GM18909 (cell line): ENCODE results near the gene ATG3.

Experiments
- ATAC-seq: cut with Tn5 transposase; IDR thresholded peaks from one replicate; pipeline ENCODE4 v1.9.1; 2021; ENCODE audit warnings: mild to moderate bottlenecking; ENCODE audit not compliant: unreplicated experiment, poor library complexity

Gene ATG3

DNA sequence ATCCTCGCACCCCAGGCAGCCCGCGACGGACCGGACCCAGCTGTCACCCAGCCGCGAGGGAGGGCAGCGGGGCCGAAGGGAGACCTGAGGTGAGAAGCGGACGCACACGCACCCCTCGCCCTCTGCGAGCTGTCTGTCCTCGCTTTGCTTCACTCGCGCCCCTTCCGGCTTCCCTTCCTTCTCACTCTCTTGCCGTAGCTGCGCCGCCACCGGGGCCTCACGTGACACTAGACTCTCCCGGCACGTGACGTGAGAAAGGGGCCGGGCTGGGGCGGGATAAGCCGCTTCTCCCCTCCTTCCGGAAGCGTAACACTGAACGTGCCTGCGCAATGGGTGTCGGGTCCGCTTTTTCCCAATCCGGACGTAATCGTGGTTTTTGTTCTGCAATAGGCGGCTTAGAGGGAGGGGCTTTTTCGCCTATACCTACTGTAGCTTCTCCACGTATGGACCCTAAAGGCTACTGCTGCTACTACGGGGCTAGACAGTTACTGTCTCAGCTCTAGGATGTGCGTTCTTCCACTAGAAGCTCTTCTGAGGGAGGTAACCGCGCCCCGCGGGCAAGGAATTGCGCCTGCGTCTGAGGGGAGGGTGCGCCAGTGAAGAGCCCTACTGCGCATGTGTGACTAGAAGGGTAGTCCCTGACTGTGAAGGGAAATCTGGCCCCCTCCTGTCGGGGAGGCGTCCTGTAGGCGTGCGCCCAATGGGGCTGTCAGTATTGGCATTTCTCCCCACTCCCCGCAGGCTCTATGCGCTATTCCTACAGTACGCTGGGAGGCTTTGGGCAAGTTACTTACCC lies at the start of gene ATG3, which contains the start of gene SLC35A5:
Gene ATG3 (minus strand): TSS at position 229 of the 796 bp plus-strand sequence. CDS start 434 bp downstream, outside the sequence.
Gene SLC35A5 (plus strand): TSS at position 312 of the 796 bp plus-strand sequence. CDS start 1,359 bp downstream, outside the sequence.
- peak; percentile 84 for ATAC-seq

DNA sequence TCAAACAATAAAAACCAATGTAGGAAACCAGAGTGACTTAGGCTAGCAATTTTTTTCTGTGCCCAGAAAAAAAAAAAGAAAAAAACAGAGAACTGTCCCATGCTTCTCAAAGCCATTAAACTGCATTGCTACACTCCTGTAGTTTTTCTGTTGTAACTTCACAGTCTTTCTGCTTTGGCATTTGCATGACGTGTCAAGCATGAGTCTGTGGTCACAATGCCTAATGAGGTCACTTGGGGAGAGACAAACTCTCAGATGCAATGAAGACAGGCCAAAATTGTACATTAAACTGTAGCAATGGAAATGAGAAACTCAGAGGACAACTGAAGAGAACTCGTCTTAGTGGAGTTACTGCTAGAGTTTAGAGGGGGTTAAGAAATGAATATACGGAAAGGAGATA lies 48.4 kb upstream of the ATG3 start:
- no peak for ATAC-seq

GRCh38 chr3:112607863-112608262 lies 46.1 kb upstream of the ATG3 start:
- no peak for ATAC-seq

DNA sequence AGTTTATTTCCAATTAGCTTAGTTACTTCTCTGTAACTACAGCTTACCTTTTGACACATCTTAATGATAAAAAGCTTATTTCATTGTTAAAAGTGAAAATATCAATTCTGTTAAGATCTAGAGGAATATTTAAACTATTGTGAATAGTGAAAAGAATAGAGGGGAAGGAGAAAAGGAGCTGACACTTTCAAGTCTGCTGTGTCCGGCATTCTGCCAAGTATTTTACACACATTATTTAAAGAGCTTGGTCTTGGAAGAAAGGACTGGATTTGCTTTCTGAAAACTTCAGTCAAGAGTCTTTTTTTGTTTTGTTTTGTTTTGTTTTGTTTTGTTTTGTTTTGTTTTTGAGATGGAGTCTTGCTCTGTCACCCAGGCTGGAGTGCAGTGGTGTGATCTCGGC lies 44.3 kb upstream of the ATG3 start:
- no peak for ATAC-seq

- ATAC-seq, result no peak
These were observed 43.5 kb upstream of the ATG3 start for GRCh38 chr3:112605285-112605684.

DNA sequence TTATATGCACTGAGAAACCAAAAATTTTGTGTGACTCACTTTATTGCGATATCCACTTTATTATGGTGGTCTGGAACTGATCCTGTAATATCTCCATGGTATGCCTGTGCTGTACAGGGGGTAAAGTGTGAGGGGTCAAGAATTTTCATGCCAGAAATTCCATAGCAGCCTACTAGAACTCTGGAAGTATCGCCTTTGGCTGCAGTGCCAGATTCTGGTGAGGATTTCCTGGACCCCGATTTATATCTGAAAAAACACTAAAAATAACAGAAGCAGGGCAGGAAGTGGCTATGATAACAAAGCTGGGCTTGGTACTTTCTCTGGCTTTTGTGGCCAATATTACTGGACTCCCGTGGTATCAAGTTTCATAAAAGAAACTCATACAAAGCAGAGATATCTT lies 42.8 kb upstream of the ATG3 start:
- ATAC-seq, result no peak

- ATAC-seq, result peak; percentile 80
These were observed 40.6 kb upstream of the ATG3 start for GRCh38 chr3:112602217-112602838.

DNA sequence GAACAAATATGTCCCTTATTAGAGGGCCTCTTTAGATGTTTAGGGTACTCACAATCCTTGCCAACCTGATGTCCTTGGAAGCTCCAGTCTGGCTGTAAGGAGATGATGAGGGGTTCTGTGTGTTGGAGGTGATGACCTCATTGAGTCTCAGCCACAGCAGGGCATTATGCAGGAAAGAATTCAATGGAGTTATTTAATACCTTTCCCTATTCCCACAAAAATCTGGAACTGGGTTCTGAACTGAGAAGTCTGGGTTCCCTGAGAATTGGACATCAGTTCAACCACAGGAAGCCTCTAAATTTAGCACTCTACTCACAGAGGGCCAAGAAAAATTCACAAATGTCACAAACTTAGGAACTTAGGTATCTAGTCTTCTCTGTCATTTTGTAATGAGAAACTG lies 37.0 kb upstream of the ATG3 start:
- ATAC-seq, result no peak

DNA sequence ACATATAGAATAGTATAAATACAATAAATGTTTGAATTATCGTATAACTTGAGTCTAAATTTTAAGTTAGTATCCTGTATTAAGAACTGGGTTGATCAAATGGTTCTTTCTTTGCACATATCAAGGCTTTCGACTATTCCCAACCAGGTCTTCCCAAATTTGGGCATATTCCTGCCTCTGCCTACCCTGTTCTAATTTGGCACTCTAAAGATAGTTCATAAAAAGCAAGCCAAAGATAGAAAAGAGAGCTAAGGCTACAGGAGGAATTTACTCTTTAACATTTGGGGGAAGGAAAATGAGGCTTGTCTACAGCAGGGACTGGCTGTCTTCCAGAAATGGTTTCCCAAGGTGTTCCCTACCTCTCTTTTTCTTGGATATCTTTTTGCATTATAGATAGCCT lies 36.2 kb upstream of the ATG3 start:
- no peak for ATAC-seq

DNA sequence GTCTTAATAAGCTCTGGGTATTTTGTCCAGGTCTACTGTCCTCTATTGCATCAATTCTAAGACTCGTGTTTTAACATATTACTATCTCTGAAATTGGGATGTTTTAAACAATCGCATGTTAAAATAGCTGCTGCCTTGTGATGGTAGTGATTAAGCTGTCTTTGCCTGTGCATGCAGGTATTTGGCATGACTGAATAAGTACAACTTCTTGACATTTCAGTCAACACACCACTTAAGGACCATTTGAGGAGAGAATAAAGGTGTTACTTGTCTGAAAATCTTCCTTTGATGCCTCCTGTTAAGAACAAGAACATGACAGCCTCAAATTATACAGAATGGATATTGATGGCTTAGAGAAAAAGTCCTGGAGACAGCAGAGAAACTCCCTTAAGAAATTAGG lies 33.1 kb upstream of the ATG3 start:
- ATAC-seq, result no peak

GRCh38 chr3:112593258-112593657 lies 31.5 kb upstream of the ATG3 start:
- ATAC-seq, result no peak

- no peak for ATAC-seq
These were observed 25.6 kb upstream of the ATG3 start for GRCh38 chr3:112587336-112587735.

DNA sequence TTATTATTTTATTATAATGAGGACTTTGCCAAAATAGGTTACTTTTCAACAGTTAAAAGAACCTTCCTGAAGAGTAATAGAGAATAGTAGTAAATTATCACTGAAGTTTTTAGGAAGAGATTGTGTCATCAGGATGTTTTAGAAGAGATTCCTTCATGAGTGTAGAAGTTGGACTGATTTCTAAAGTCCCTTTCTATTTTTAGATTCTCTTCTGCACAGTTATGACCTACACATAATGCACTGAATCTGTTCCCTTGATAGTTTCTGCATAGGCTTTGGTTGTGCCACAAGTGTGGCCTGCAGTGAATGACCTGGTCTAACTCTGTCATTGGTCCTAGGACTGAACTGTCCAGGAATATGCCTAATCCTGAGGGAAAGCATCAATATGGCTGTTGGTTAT lies 24.0 kb upstream of the ATG3 start:
- ATAC-seq, result no peak

DNA sequence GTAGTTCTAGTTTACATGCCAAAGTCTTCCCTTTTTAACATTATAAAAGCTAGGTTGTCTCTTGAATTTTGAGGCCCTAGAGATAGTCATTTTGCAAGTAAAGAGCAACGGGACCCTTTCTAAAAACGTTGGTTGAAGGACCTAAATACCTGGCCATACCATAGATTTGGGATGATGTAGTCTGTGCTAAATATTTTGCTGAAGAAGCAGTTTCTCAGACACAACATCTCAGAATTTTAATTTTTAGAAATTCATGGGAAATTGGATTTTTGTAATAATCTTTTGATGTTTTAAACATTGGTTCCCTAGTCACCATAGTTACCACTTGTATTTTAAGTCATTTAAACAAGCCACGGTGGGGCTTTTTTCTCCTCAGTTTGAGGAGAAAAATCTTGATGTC lies 21.3 kb upstream of the ATG3 start:
- ATAC-seq, result no peak

- ATAC-seq, result peak; percentile 53
These were observed 20.6 kb upstream of the ATG3 start for GRCh38 chr3:112582244-112582874.

DNA sequence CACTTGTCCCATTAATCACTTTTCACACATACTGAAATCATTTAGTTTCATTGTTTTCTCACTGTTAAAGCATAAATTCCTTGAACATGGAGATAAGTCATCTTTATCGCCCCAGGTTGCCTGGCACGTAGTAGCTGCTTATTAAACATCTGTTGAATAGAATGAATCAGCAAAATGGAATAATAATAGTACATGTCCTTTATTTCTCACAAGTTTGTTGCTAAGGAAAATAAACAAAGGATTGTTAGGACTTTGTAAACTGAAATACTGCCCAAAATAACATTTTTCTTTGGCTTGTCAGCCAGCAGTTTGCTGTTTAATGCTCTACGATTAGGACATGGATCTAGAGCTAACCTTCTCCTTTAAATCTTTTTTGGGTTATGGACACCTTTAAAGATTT lies 17.9 kb upstream of the ATG3 start:
- ATAC-seq, result no peak

DNA sequence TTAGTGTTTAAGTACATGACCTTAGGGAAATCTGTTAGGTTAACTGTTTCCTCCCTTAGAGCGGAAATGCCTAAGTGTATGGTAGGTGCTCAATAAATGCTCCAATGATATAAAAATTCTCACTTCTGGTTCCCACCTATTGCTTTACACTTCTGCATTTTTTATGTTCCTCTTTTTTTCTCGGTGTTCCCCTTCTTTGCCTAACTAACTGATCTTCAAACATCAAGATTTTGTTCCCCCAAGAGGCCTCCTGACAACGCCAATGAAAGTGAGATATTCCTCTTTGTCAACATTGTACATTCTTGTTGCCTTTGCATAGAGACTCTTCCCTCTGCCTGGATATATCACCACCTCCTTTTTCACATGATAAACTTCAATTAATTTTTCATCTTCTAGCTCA lies 17.5 kb upstream of the ATG3 start:
- no peak for ATAC-seq

DNA sequence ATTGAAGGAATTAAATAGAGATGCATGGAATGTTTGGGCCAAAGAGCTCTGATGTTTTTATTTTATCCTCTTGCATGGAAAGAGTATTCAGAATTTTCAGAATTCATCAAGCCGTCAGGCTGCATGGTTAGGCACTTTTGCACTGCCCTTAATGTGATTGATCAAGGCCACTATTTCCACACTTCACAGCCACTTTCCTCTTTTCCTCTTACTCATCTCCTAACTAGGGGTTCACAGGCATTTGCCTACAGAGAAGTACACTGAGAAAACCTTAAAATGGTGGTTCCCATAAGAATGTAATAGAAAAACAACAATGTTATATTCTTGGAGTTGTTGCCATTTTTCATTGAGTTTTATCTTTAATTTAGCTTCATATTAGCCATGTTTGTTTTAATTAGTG lies 10.9 kb upstream of the ATG3 start:
- no peak for ATAC-seq

DNA sequence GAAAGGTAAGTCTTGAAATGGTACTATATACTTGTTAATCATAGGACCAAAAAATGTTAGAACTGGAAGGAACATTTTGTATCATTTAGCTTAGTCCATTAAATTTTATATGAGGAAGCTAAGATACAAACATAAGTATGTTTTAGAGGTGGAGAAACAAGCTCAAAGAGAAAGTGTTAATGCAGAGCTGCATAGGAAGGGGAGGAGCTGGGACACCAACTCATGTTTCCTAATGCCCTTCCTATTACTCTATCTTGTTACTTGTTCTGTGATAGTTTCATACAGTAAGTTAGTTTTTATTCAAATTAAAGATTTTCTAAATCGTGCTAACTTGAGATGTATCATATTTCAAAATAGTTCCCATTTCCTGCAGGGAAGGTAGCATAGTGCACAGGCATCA lies 7.5 kb upstream of the ATG3 start:
- no peak for ATAC-seq

- no peak for ATAC-seq
These were observed 6.9 kb upstream of the ATG3 start for GRCh38 chr3:112568642-112569041.

DNA sequence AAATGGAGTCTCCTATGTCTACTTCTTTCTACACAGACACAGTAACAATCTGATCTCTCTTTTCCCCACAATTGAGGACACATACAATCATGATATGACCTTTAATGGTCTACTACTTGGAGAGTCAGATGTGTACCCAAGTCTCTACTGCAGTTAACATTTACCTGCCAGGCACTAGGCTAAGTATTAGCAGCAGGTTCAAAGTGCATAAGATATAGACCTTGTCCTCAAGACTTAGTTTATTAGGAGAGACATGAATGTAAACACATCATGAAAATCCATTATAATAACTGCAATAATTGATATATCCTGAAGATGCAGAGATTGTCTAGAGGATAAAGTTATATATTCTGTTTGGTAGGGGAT lies 3.2 kb upstream of the ATG3 start:
- ATAC-seq, result no peak
